BE2C (cell line): ENCODE results near the gene FPR1.

ENCODE experiments used
- DNase-seq: peaks from one replicate; pipeline ENCODE4 v3.0.0-alpha.2; 2020
- H3K27me3 ChIP-seq: fragments of 250-450 bp; sonication (Bioruptor Pico); 2 replicates; pipeline ENCODE4 v1.5.1; 2020; ENCODE audit warnings: mild to moderate bottlenecking
- H3K36me3 ChIP-seq: fragments of 250-450 bp; sonication (Bioruptor Pico); 2 replicates; pipeline ENCODE4 v1.5.1; 2020; ENCODE audit warnings: mild to moderate bottlenecking
- H3K4me1 ChIP-seq: fragments of 250-450 bp; sonication (Bioruptor Pico); 2 replicates; pipeline ENCODE4 v1.5.1; 2020
- H3K4me3 ChIP-seq: 2 replicates; pipeline ENCODE4 v1.5.1; 2011; ENCODE audit warnings: low read depth, low read length
- H3K9me3 ChIP-seq: fragments of 250-450 bp; sonication (Bioruptor Pico); 2 replicates; pipeline ENCODE4 v1.5.1; 2020
- TF ChIP-seq, protein P1 (sequence below): IDR thresholded peaks from 2 replicates; pipeline ENCODE4 v1.5.1; 2012; ENCODE audit warnings: mild to moderate bottlenecking, low read depth, low read length

The FPR1 gene

DNA sequence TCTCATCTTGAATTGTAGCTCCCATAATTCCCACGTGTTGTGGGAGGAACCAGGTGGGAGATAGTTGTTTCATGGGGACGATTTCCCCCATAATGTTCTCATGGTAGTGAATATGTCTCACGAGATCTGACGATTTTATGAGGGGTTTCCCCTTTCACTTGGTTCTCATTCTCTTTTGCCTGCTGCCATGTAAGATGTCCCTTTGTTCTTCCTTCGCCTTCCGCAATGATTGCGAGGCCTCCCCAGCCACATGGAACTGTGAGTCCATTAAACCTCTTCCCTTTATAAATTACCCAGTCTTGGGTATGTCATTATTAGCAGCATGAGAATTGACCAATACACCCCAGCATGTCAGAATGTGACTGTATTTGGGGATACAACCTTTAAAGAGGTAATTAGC, 3.9 kb upstream of the FPR1 start:
- Histone ChIP-seq H3K36me3 (no peaks in the 10 kb centered on the region), H3K4me3 (no peak overlapping the region), H3K9me3 (no peaks in the 10 kb centered on the region), H3K4me1 (no peaks in the 10 kb centered on the region), H3K27me3 (peaks cover 2% of the 10 kb centered on the region; the same call in 1 of the 2 replicates)
- no peak for DNase-seq
- TF ChIP-seq, protein P1, sequence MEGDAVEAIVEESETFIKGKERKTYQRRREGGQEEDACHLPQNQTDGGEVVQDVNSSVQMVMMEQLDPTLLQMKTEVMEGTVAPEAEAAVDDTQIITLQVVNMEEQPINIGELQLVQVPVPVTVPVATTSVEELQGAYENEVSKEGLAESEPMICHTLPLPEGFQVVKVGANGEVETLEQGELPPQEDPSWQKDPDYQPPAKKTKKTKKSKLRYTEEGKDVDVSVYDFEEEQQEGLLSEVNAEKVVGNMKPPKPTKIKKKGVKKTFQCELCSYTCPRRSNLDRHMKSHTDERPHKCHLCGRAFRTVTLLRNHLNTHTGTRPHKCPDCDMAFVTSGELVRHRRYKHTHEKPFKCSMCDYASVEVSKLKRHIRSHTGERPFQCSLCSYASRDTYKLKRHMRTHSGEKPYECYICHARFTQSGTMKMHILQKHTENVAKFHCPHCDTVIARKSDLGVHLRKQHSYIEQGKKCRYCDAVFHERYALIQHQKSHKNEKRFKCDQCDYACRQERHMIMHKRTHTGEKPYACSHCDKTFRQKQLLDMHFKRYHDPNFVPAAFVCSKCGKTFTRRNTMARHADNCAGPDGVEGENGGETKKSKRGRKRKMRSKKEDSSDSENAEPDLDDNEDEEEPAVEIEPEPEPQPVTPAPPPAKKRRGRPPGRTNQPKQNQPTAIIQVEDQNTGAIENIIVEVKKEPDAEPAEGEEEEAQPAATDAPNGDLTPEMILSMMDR = no peak

DNA sequence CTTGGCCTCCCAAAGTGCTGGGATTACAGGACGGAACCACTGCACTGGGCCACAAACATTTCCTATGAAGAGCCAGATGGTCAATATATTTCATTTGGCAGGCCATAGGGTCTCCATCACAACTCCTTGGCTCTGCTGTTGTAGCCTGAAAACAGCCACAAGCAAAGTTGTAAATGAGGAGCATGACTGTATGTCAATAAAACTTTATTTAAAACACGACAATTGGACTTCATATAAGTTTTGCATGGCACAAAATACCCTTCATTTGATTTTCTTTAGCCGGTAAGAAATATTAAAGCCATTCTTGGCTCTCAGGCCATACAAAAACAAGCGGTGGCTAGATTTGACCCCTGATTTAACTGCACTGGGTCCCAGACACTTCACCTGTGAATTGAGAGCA, 3.1 kb upstream of the FPR1 start:
- Histone ChIP-seq H3K4me1 (no peaks in the 10 kb centered on the region), H3K9me3 (no peaks in the 10 kb centered on the region), H3K27me3 (peaks cover 5% of the 10 kb centered on the region; the same call in 1 of the 2 replicates), H3K36me3 (no peaks in the 10 kb centered on the region), H3K4me3 (no peak overlapping the region)
- TF ChIP-seq, protein P1 = no peak
- DNase-seq = no peak

- TF ChIP-seq, protein P1 = no peak
- Histone ChIP-seq H3K27me3 (peaks cover 6% of the 10 kb centered on the region; the same call in 1 of the 2 replicates), H3K36me3 (no peaks in the 10 kb centered on the region), H3K4me3 (no peak overlapping the region), H3K4me1 (no peaks in the 10 kb centered on the region), H3K9me3 (no peaks in the 10 kb centered on the region)
- DNase-seq = no peak
Measured at GRCh38 chr19:51754109-51754508, 2.4 kb upstream of the FPR1 start.

- no peaks in the 10 kb centered on the region for H3K36me3 ChIP-seq
- no peak overlapping the region for H3K4me3 ChIP-seq
- no peaks in the 10 kb centered on the region for H3K4me1 ChIP-seq
- H3K9me3 ChIP-seq = no peaks in the 10 kb centered on the region
- H3K27me3 ChIP-seq = peaks cover 6% of the 10 kb centered on the region; the same call in 1 of the 2 replicates
- TF ChIP-seq, protein P1 = no peak
- DNase-seq = no peak
Measured at GRCh38 chr19:51750400-51751094, 1.1 kb downstream of the FPR1 start.

DNA sequence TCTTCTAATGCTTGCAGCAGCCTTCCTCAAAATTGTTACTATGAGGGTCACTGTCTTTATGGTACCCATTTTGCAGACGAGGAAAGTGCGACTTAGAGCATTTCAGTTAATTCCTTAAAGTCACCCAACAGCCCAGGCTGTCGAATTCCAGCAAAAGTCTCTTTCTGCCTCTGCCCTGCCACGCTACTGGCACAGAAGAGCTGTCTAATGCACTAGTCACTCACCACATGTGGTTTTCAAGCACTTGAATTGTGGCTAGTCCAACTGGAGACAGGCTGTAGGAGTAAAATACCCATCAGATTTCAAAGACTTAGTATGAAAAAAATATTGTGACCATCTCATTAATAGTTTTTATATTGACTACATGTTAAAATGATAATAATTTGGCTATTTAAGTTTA, 1.7 kb downstream of the FPR1 start:
- Histone ChIP-seq H3K9me3 (no peaks in the 10 kb centered on the region), H3K27me3 (peaks cover 6% of the 10 kb centered on the region; the same call in 1 of the 2 replicates), H3K4me3 (no peak overlapping the region), H3K36me3 (no peaks in the 10 kb centered on the region), H3K4me1 (no peaks in the 10 kb centered on the region)
- TF ChIP-seq, protein P1 = no peak
- no peak for DNase-seq

DNA sequence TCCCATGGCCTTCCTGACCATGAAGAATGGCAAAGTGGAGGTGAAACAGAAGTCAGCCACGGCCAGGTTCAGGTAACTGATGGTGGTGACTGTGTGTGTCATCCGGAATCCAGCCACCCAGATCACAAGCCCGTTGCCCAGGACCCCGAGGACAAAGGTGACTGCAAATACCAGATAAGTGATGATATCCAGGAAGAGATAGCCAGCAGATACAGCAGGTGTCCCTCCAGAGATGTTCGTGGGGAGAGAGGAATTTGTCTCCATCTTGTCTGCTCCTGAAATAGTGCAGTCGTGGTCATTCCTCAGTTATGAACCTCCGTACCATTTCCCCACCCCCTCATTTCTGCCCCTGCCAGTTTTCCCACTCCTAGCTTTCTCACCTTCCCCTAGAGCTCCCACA, 4.9 kb downstream of the FPR1 start:
- H3K27me3 ChIP-seq = peaks cover 3% of the 10 kb centered on the region; the same call in 1 of the 2 replicates
- no peaks in the 10 kb centered on the region for H3K36me3 ChIP-seq
- no peaks in the 10 kb centered on the region for H3K9me3 ChIP-seq
- no peaks in the 10 kb centered on the region for H3K4me1 ChIP-seq
- TF ChIP-seq, protein P1 = no peak
- H3K4me3 ChIP-seq = no peak overlapping the region
- DNase-seq = no peak
